Endothelial cell of umbilical vein (primary cell): ENCODE measurements around the gene ACSS1.

ENCODE experiments used
- CTCF ChIP-seq, 2 donors: IDR thresholded peaks; 1 replicate in 1 of 2; 2 replicates in 1 of 2; pipeline ENCODE4 v1.5.1; 2011; ENCODE audit warnings: low read length in 2 of 2, mild to moderate bottlenecking in 2 of 2, moderate library complexity in 2 of 2, control low read depth in 1 of 2, inconsistent platforms in 1 of 2, low read depth in 1 of 2; ENCODE audit not compliant: insufficient read depth in 1 of 2; ENCODE audit errors: extremely low read depth in 1 of 2
- EZH2 ChIP-seq: IDR thresholded peaks from 2 replicates; pipeline ENCODE4 v1.6.1; 2012; ENCODE audit warnings: borderline replicate concordance, low read depth, mild to moderate bottlenecking, moderate library complexity, low read length, inconsistent platforms; ENCODE audit not compliant: severe bottlenecking
- FOS ChIP-seq: IDR thresholded peaks from 2 replicates; pipeline ENCODE4 v1.6.1; 2011; ENCODE audit warnings: mild to moderate bottlenecking, low read length, moderate library complexity, borderline replicate concordance; ENCODE audit not compliant: insufficient read depth
- MAX ChIP-seq: IDR thresholded peaks from 2 replicates; pipeline ENCODE4 v1.6.1; 2011; ENCODE audit not compliant: insufficient read depth, insufficient read length
- MYC ChIP-seq: IDR thresholded peaks from one replicate; pipeline ENCODE4 v1.6.1; 2011; ENCODE audit warnings: mild to moderate bottlenecking, low read depth, low read length
- POLR2A ChIP-seq: IDR thresholded peaks from 2 replicates; pipeline ENCODE4 v1.6.1; 2012; ENCODE audit warnings: low read depth, mild to moderate bottlenecking, control low read depth, low read length
- POLR2AphosphoS5 ChIP-seq: IDR thresholded peaks from 2 replicates; pipeline ENCODE4 v1.6.1; 2012; ENCODE audit warnings: low read depth, mild to moderate bottlenecking, control low read depth, low read length, moderate library complexity; ENCODE audit not compliant: insufficient read depth

GRCh38 chr20:24983896-24984295 lies 74.0 kb downstream of the ACSS1 start:
- TF ChIP-seq CTCF (IDR thresholded peaks at IDR 0.05; ENCODE audit: extremely low read depth in 1 of 2, insufficient read depth in 1 of 2, low read depth in 1 of 2, low read length in 2 of 2): no peak
- TF ChIP-seq POLR2A: no peak
- TF ChIP-seq EZH2: no peak
- no peak for TF ChIP-seq POLR2AphosphoS5
- TF ChIP-seq MYC: no peak
- TF ChIP-seq FOS: no peak
- no peak for TF ChIP-seq MAX
